ENCODE results near the gene FAT1.

The FAT1 gene

DNA sequence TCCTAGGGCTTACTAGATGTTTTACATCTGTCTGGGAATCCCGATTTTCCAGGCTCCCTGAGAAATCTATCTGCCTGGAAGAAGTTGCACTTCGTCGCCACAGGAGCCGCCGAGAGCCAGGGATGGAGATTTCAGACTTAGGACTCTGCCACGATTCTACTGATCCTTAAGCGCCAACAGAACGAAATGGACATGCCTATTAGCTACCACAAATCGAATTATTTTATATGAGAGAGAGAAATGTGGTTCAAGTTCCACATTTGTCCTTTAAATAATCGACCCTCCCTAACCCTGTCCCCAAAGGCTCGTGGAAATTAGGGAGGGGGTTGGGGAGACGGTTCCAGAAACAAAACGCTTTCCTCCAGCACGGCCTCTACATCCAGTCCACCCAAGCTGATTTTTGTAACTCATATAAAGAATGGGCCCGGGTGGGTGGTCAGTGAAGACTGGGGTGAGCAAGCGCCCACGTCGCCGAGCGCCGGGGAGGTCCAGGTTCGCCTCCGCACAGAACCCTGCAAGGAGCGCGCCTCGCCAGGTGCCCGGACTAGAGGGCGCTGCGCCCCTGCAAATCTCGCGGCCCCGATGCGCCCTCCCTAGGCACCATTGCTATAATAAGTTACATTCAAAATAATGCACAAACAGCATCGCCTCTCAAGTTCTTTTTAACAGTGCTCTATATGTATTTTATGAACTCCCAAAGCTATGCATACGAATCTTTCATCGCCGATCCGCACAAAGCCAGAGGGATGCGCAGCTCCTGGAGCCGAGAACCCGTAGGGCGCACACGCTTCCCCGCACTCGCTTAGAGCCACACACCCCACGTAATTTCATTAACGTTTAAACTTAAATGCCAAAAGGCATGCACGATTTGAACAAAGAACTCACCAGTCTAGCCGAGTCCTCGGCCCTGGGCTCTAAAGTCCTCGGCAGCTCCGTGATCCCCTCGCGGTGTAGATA, 2.1 kb upstream of the FAT1 start:
- peak; percentile 70 for DNase-seq (ENCODE audit: low spot score)

DNA sequence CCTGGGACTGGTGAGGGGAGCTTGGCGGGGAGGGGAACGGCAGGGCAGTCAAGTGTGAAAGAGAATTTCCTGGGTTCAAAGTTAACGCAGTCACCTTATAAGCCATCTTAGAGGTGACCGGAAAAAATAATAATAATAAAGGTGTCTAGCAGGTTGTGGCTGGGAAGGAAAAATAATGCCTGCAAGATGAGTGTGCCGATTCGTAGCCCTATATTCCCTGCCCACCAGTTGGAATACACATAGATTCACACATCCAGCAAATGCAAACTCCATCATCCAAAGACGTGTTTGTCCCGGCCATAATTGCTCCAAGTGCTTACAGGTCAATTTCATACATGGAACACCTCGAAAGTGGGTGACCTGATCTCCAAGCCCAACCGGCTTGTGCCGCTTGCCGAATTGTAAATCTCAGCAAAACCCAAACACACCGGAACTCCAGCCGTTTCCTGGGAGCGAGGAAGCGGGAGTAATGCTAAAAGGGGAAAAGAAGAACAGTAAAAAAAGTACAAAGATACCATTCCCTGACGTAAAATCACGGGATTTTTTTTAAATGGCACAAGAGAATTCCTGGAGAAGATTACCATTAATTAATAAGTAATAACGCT, 1.3 kb upstream of the FAT1 start:
- no peak for DNase-seq (ENCODE audit: low spot score)

- DNase-seq (ENCODE audit: low spot score), result peak; percentile 59
Observed at GRCh38 chr4:186724058-186724863, 605 bp upstream of the FAT1 start.

DNA sequence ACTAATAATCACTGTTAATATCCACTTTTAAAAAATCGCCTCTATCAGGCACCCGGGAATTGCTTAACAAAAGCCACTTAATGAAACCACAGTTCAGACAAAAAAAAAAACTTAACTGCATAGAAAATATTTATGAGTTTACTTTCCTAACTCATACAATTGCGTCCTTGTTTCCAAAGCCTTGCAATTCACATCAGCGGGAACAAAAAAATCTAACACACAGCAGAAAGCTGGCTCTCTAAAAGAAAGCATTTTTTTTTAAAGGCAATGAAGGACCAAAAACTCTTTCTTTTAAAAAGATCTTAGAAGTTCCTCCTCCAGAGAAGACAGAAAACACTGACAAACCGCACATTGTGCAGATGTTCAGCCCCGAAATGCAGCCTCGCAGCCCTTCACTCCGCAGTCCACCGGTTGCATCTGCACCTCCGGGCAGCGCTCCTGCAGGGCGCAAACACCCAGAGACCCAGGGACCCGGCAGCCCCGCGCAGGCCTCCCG, 812 bp downstream of the FAT1 start:
- no peak for DNase-seq (ENCODE audit: low spot score)

DNA sequence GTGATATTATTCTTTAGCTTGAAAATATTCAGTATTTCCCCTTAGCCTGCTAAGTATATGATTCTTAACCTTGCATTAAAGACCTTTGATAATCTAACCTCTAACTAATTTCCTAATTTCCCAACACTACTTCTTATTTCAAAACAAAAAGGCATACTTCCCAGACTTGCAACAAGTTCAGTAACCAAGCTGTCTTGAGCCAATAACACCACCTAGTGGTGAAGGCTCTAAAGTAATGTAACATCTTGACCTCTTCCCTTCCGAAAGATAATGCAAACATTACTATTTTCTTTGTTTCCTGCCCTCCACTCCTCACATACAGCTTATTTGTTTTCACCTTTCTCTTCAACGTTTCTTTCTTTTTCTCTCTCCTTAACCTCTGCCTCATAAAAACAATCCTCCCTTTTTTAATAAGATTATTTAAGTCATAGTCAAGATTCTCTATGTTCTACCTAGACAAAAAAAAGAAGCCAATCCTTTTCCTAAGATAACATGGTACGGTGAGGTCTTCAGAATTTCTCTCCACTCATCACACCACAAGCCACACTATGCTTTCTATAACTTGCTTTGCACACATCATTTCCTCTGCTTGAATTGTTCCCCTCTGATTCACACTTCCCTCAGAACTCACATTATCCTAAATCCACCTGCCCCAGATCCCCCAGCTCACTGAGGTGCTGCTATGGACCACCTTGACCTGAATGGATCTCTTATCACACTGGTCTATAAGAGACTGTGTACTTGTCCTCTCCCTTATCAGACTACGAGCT, 3.5 kb downstream of the FAT1 start:
- peak; percentile 35 for DNase-seq (ENCODE audit: low spot score)

DNA sequence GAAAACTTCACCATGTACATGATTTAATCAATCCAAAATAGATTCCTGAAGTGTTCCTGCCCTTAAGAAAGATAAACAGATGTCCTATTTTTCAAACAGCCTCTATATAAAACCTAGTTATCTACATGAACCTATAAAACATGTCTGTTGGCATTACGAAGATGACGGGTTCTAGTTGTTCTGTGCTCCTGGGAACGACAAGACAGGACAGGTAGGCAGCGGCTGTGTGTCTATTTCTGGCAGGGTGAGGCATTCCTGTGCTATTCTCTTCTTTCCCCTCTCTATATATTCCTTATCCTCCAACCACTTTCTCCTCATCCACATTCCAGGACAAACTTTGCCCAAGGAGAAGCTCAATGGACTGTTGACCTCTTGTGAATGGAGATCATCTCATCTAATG, 6.1 kb downstream of the FAT1 start:
- no peak for DNase-seq (ENCODE audit: low spot score)

DNA sequence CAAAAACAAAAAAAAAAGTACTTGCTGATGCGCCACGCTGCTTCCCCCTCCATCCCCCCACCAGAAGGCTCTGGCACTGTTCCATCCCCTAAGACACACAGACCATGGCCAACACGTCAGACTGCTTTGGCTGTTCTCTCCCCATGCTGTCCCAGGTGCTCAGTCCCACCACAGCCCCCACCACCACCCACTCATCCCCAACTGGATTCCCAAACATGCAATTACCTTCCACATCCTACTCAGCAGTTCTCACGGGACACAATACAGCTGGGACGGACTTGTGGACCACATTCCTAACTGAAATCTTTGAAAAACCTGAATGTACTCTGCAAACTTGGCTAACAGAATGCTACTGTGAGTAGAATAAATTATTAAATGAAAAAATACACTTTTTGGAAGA, 8.6 kb downstream of the FAT1 start:
- DNase-seq (ENCODE audit: low spot score), result no peak

DNA sequence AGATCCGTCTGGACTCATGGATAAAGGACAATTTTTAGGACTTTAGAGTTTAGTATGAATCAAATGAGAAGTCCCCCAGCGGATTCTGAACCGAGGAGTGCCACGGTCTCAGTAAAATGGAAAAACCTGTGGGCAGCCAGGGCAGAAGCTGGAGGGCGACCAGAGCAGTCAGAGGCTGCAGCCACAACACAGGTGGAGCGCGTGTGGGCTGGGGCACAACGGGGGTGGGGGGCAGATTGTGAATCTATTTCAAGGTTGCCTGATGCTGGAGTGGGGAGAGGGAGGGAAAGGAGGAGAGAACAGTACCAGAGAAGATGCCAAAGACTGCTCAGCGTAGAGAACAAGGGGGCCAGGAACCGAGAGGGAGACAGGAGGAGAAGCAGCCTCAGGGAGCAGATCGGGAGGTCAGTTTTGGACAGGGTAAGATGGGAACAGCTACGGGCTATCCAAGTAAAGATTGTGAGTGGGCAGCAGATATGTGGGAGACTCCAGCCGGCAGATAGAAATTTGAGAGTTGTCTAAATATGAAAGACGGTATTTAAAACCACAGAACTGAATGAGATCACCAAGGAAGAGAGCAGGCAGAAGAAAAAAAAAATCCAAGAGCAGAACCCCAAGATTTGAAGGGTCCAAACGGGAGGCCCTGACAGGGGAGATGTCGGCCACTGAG, 9.5 kb downstream of the FAT1 start:
- DNase-seq (ENCODE audit: low spot score), result no peak

DNA sequence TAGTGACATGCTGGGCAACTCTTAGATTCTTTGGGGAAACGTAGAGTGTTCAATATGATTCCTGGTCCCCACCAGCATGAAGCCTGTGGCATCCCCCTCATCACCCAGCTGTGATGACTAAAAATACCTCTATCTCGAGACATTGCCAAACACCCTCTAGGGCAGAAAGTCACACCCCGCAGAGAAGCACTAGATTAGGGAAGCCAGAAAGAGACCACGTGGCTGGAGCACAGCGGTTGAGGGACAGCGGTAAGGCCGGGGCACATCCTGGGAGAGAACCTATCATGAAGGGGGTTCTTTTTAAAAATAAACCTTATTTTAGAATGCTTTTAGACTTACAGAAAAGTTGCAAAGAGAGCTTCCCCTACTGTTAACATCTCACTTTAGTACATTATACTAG, 11.0 kb downstream of the FAT1 start:
- no peak for DNase-seq (ENCODE audit: low spot score)

DNA sequence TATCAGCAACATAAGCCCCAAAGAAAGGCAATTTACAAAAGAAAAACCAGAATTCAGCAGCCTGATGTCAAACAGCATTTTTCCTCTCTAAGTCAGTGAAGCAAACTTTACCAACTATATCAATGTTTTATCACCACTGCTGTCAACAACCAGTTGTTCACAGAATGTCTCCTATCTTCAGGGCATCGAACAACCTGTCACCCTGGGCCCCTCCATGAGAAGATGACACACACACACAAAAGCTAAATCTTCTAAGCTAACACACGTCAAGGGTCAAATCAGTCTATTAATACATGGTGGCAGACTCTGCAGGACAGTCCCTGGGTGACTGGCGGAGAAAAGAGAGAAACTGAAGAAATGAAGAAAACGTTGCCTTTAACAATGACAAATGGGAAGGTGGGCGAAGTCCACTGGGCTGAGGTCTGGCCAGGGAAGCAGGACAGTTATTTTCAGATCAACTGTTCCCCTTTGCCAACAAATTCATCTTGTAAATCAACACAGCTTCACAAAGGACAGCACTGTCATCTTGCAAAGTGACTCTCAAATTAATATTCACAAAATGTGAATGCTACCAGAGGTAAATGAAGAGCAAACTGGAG, 13.0 kb downstream of the FAT1 start:
- DNase-seq (ENCODE audit: low spot score), result no peak

- no peak for DNase-seq (ENCODE audit: low spot score)
Observed at GRCh38 chr4:186709517-186709916, 14.1 kb downstream of the FAT1 start.

- no peak for DNase-seq (ENCODE audit: low spot score)
Observed at GRCh38 chr4:186708554-186708953, 15.1 kb downstream of the FAT1 start.

- no peak for DNase-seq (ENCODE audit: low spot score)
Observed at GRCh38 chr4:186707996-186708395, 15.7 kb downstream of the FAT1 start.

- no peak for DNase-seq (ENCODE audit: low spot score)
Observed at GRCh38 chr4:186707574-186707973, 16.1 kb downstream of the FAT1 start.

DNA sequence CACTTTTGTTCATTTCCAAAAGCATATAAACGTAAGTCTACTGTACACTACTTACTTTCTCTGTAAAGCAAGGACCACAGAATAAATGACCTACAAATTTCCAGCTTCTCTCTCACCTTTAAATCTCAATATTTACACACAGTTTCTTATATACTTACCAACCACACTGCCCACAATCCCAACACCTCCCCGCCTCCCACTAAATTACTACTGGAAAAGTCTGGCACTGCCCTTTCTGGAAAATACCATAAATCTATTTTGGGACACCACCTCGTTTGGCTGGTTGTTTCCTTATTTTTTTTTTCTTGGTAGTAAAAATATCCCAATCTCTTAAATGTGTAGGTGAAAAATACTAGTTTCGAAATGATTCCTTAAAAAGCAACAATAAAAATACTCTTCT, 19.6 kb downstream of the FAT1 start:
- DNase-seq (ENCODE audit: low spot score), result no peak

DNA sequence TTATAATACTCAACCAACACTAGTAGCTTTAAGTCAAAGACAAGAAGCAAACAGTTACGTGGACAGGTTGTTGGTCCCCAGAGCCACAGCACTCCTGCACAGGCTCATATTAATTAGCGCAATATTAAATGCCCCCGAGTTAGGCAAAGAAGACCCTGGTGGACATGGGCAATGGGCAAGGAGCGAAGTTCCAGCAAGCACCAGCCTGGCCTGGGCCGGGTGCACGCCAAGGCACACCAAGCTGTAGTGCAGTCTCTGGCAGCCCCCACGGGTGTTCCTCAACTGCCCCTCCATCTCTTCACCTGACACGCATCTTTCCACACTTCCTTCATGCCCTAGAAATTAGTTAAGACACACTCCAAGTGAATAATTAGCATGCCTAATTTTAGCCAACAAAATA, 20.1 kb downstream of the FAT1 start:
- DNase-seq (ENCODE audit: low spot score), result no peak

- DNase-seq (ENCODE audit: low spot score), result no peak
Observed at GRCh38 chr4:186702940-186703339, 20.7 kb downstream of the FAT1 start.

DNA sequence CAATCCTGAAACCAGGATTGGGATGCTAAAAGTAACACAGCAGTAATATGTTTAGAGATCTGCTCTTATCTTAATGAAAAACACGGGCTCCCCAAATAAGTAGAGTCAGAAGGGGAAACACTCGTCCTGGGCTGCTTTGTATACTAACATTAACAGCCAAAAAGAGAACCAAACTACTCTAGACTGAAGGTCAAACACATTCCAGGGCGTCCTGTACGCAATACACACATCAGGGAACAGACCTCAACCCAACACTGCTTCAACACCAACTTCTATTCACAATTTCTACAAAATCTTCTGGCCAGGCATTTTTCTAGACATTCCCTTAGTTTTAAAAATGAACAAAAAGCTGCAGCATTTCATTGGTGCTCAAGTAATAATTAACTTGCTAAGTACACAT, 21.4 kb downstream of the FAT1 start:
- no peak for DNase-seq (ENCODE audit: low spot score)

DNA sequence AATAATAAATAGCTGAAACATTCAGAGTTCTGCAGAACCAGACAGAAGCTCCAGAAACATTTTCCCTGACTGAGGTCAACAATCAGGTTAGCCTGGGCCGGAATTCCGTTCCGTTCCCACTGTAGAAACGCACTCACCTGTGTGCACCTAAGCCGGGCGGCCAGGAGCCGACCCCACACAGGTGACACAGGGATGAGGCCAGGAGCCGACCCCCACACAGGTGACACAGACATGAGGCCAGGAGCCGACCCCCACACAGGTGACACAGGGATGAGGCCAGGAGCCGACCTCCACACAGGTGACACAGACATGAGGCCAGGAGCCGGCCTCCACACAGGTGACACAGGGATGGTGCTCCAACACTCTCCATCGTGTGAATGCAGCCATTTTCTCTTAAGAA, 21.9 kb downstream of the FAT1 start:
- no peak for DNase-seq (ENCODE audit: low spot score)

GRCh38 chr4:186701273-186701672, 22.4 kb downstream of the FAT1 start:
- DNase-seq (ENCODE audit: low spot score), result peak; percentile 82

DNA sequence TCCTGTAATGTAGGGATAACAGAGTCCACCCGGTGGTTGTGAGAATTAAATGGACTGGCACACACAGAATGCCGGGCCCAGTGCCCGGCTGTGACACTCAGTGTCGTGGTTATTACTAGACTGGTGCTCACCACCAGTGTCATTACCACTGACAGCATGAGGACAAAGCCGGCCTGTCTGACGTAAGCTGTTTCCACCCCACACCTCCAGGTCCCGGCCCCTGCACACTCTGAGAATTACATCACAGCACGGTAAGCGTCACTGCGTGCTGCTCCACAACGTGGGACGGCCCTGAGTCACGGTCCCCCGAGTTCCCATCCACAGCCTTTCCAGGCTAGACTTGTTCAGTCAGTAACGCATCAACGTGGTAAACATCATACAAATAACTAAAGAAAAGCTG, 22.9 kb downstream of the FAT1 start:
- no peak for DNase-seq (ENCODE audit: low spot score)
